Common myeloid progenitor, CD34-positive (primary cell): Measurements from ENCODE around the gene CHURC1. TPM values are rescaled to one million over a fixed set of nuclear protein-coding genes. Genes with fewer than 3 reads are reported as not detected.

Experiments
- CTCF ChIA-PET: fragments of 350-600 bp; sonication (Branson Sonifier 250); formaldehyde crosslinking; loops from one replicate; lab custom pipeline; 2021; ENCODE audit warnings: antibody characterized with exemption; lab: Charles Lee
- POLR2A ChIA-PET: fragments of 350-600 bp; sonication (Branson Sonifier 250); formaldehyde crosslinking; loops from one replicate; lab custom pipeline; 2021; ENCODE audit warnings: antibody characterized with exemption; lab: Charles Lee
- DNase-seq, 3 donors: peaks; one replicate each; pipeline versions ENCODE4 v3.0.0 to v3.0.0-alpha.2; 2013
- H3K27ac ChIP-seq, 2 experiments: 1 replicate in 1 of 2; 2 replicates in 1 of 2; pipeline ENCODE4 v1.7.0; 2013; ENCODE audit warnings: inconsistent platforms in 2 of 2, low read length in 2 of 2, mild to moderate bottlenecking in 2 of 2, low read depth in 1 of 2, moderate library complexity in 1 of 2; ENCODE audit not compliant: severe bottlenecking in 2 of 2, insufficient read depth in 1 of 2, poor library complexity in 1 of 2
- H3K27me3 ChIP-seq, 5 experiments: replicated peaks in 2 of 5; 1 replicate in 3 of 5; 2 replicates in 2 of 5; pipeline versions ENCODE4 v1.6.1 to v1.7.0; 2013; ENCODE audit warnings: low read length in 4 of 5, mild to moderate bottlenecking in 2 of 5, moderate library complexity in 2 of 5, inconsistent platforms in 1 of 5; ENCODE audit not compliant: insufficient read depth in 5 of 5, control insufficient read depth in 4 of 5
- H3K36me3 ChIP-seq, 4 experiments: 1 replicate in 2 of 4; 2 replicates in 2 of 4; pipeline versions ENCODE4 v1.6.1 to v1.7.0; 2013; ENCODE audit warnings: low read length in 3 of 4, control low read depth in 1 of 4, mild to moderate bottlenecking in 1 of 4; ENCODE audit not compliant: control insufficient read depth in 4 of 4, insufficient read depth in 4 of 4
- H3K4me1 ChIP-seq, 4 experiments: 1 replicate in 3 of 4; 2 replicates in 1 of 4; pipeline versions ENCODE4 v1.6.1 to v1.7.1; 2013; ENCODE audit warnings: low read length in 3 of 4, mild to moderate bottlenecking in 3 of 4, control low read depth in 1 of 4, inconsistent platforms in 1 of 4, moderate library complexity in 1 of 4; ENCODE audit not compliant: control insufficient read depth in 4 of 4, insufficient read depth in 4 of 4; ENCODE audit errors: control extremely low read depth in 1 of 4
- H3K4me3 ChIP-seq, 7 experiments: 1 replicate in 4 of 7; 2 replicates in 3 of 7; pipeline versions ENCODE4 v1.5.1 to v1.7.0; 2013; ENCODE audit warnings: mild to moderate bottlenecking in 7 of 7, low read length in 6 of 7, moderate library complexity in 6 of 7, inconsistent platforms in 2 of 7, low read depth in 2 of 7, control low read depth in 1 of 7; ENCODE audit not compliant: insufficient read depth in 4 of 7, control insufficient read depth in 1 of 7; ENCODE audit errors: extremely low read depth in 1 of 7
- H3K9me3 ChIP-seq, 5 experiments: 1 replicate in 4 of 5; 2 replicates in 1 of 5; pipeline versions ENCODE4 v1.6.1 to v1.7.1; 2013; ENCODE audit warnings: low read length in 4 of 5, mild to moderate bottlenecking in 2 of 5, inconsistent platforms in 1 of 5, low read depth in 1 of 5, moderate library complexity in 1 of 5; ENCODE audit not compliant: control insufficient read depth in 4 of 5, insufficient read depth in 2 of 5; ENCODE audit errors: control extremely low read depth in 1 of 5
- WGBS: methylation state at CpG from one replicate; pipeline ENCODE4 v1.1.5; 2013; ENCODE audit not compliant: insufficient coverage; 5-methylcytosine and 5-hydroxymethylcytosine counted together
- polyA plus RNA-seq: library from polyadenylated mRNA; unstranded; fragments of 120-200 nt; gene quantifications from one replicate; pipeline ENCODE4 v1.2.1, GENCODE V29; 2013

The CHURC1 gene
- polyA plus RNA-seq, result 60.4 TPM

GRCh38 chr14:64914237-64915028 is at the start of gene CHURC1:
Gene CHURC1 (plus strand): TSS chr14:64914455. CDS start chr14:64914496, 41 bp downstream.
- under 1% methylated on average over 47 of the region's 49 CpGs for WGBS
- Histone ChIP-seq H3K9me3 (no peaks in the 10 kb centered on the region), H3K27me3 (no peaks in the 10 kb centered on the region), H3K4me1 (peaks cover 8 to 21% (median 17%) of the 10 kb centered on the region in 4 experiments), H3K4me3 (peak within 1 kb of the TSS; percentile 74 to 98 (median 92)), H3K36me3 (peaks cover 0 to 2% (median under 1%) of the 10 kb centered on the region in 4 experiments), H3K27ac (peak within 1 kb of the TSS; percentile 96 to 99)
- CTCF ChIA-PET, result interaction anchor here (1.1 to 1.7 kb wide), 3 partner anchors 67 to 115 kb away, joined by 3 to 6 read pairs (median 5); no protein-coding TSS in a partner anchor
- peak; percentile 97 to 99 (median 98) for DNase-seq
- POLR2A ChIA-PET, result interaction anchor here (0.8 to 1.5 kb wide), 2 partner anchors 11 to 215 kb away, joined by 3 to 5 read pairs; no protein-coding TSS in a partner anchor

DNA sequence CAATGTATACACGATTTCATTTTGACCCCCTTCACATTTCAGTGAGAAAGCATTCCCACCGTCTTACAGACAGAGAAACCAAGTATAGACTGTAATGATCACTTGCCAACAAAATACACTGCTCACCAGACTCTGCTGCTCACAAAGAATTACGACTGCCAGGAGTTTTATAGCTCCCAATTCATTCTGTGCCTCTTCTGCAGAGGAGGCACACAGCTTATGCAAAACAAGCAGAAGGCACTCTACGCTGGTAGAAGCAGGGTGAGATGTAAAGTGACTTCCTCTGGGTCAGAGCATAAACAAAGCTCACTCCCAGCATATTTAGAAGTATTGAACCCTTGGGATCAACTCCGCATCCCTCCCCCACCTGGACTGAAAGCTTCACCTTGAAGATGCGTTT is 49.1 kb upstream of the CHURC1 start:
- ChIA-PET POLR2A (no interaction called here), CTCF (interaction anchor here (0.8 to 2.4 kb wide), 10 partner anchors 10 to 191 kb away, joined by 3 to 8 read pairs (median 4); no protein-coding TSS in a partner anchor)
- H3K4me3 ChIP-seq, result no peak overlapping the region

GRCh38 chr14:64865992-64866391 is 48.3 kb upstream of the CHURC1 start:
- no peak for DNase-seq
- Histone ChIP-seq H3K4me3 (no peak overlapping the region), H3K27me3 (peaks cover 0 to 1% (median 0%) of the 10 kb centered on the region in 5 experiments), H3K4me1 (peaks cover 0 to 10% (median 6%) of the 10 kb centered on the region in 4 experiments), H3K27ac (no peak overlapping the region), H3K9me3 (no peaks in the 10 kb centered on the region), H3K36me3 (no peaks in the 10 kb centered on the region)
- ChIA-PET CTCF (interaction anchor here (1.0 to 2.4 kb wide), 6 partner anchors 9 to 42 kb away, joined by 3 to 8 read pairs (median 4); no protein-coding TSS in a partner anchor), POLR2A (no interaction called here)
- WGBS, result 91% methylated on average over 6 of the region's 6 CpGs

More for the DNA sequence above, 49.1 kb upstream of the CHURC1 start:
- H3K36me3 ChIP-seq, result no peaks in the 10 kb centered on the region
- no peak for DNase-seq
- WGBS, result 95% methylated on average over 6 of the region's 6 CpGs
- H3K4me1 ChIP-seq, result peaks cover 0 to 5% (median 2%) of the 10 kb centered on the region in 4 experiments
- no peaks in the 10 kb centered on the region for H3K9me3 ChIP-seq
- H3K27ac ChIP-seq, result no peak overlapping the region
- H3K27me3 ChIP-seq, result peaks cover 0 to 1% (median 0%) of the 10 kb centered on the region in 5 experiments

DNA sequence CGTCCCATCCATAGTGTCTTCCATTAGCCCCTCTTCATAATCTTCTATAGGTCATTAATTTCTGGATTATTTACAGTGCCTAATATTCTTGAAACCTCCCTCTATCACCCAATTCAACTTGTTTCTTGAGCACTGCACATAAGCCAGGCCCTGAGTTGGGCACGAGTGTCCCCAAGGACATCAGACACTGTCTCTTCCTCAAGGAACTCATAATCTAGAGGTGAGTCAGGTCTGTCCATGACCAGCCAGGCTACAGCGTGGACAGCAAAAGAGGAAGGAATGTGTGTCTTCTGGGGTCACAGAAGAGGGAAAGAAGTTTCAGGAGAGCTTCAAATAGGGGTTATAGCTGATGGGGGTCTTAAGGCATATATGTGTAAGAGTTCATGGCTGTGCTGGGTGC is 47.1 kb upstream of the CHURC1 start:
- ChIA-PET POLR2A (no interaction called here), CTCF (interaction anchor here (3.4 kb wide), 1 partner anchor 13 kb away, joined by 15 read pairs; the partner anchor contains the start of gene SPTB)
- no peaks in the 10 kb centered on the region for H3K9me3 ChIP-seq
- WGBS, result 100% methylated on average over 3 of the region's 3 CpGs
- no peak for DNase-seq
- H3K4me3 ChIP-seq, result no peak overlapping the region
- H3K36me3 ChIP-seq, result no peaks in the 10 kb centered on the region
- peaks cover 0 to 10% (median 6%) of the 10 kb centered on the region in 4 experiments for H3K4me1 ChIP-seq
- H3K27me3 ChIP-seq, result peaks cover 0 to 1% (median 0%) of the 10 kb centered on the region in 5 experiments
- no peak overlapping the region for H3K27ac ChIP-seq

DNA sequence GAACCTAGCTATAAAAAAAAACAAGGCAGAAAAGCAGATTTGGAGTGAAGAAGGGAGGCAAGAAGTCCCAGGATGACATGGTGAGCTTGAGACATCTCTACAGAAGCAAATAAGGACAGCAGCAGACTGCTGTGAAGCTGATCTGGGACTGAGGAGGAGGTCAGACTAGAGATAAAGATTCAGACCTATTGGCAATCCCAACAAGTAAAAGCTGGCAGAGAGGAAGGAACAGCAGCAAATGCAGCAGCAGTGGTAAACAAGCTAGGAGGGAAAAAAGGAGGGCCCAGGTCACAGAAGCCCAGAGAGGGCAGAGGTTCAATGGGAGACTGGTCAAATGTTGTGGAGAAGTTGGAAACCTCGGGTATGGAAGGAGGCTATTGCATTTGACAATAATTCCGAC is 45.9 kb upstream of the CHURC1 start:
- Histone ChIP-seq H3K9me3 (no peaks in the 10 kb centered on the region), H3K27me3 (peaks cover 0 to 1% (median 0%) of the 10 kb centered on the region in 5 experiments), H3K36me3 (no peaks in the 10 kb centered on the region), H3K27ac (no peak overlapping the region), H3K4me3 (no peak overlapping the region), H3K4me1 (peaks cover 0 to 10% (median 6%) of the 10 kb centered on the region in 4 experiments)
- no CpG with 5 or more reads among the region's 2 CpGs for WGBS
- DNase-seq, result no peak
- POLR2A ChIA-PET, result no interaction called here
- CTCF ChIA-PET, result interaction anchor here (0.8 to 3.4 kb wide), 3 partner anchors 11 to 43 kb away, joined by 3 to 15 read pairs (median 4); partner anchors contain the start of gene SPTB

- POLR2A ChIA-PET, result no interaction called here
Observed at GRCh38 chr14:64868841-64869240, 45.4 kb upstream of the CHURC1 start.

More at GRCh38 chr14:64868841-64869240, 45.4 kb upstream of the CHURC1 start:
- no peak for DNase-seq
- H3K4me3 ChIP-seq, result no peak overlapping the region
- no peaks in the 10 kb centered on the region for H3K9me3 ChIP-seq
- H3K4me1 ChIP-seq, result peaks cover 0 to 10% (median 6%) of the 10 kb centered on the region in 4 experiments
- no peak overlapping the region for H3K27ac ChIP-seq
- CTCF ChIA-PET, result interaction anchor here (0.7 to 3.4 kb wide), 7 partner anchors 11 to 196 kb away, joined by 3 to 15 read pairs (median 4); partner anchors contain the start of gene SPTB
- H3K36me3 ChIP-seq, result no peaks in the 10 kb centered on the region
- WGBS, result no CpG with 5 or more reads among the region's 1 CpG
- peaks cover 0 to 1% (median 0%) of the 10 kb centered on the region in 5 experiments for H3K27me3 ChIP-seq
